Liver (tissue), 9 donors: ENCODE results near the gene STAC2. TPM values are rescaled to one million over a fixed set of nuclear protein-coding genes. Genes with fewer than 3 reads are reported as not detected.

Experiments
- DNase-seq: peaks from one replicate; pipeline ENCODE4 v3.0.0-alpha.2; 2017; ENCODE audit warnings: low spot score
- H3K27ac ChIP-seq, 2 donors: one replicate each; pipeline ENCODE4 v1.7.0; 2013; ENCODE audit warnings: inconsistent platforms in 2 of 2, low read length in 2 of 2, control low read depth in 1 of 2, low read depth in 1 of 2, mild to moderate bottlenecking in 1 of 2
- H3K27me3 ChIP-seq, 4 donors: one replicate each; pipeline versions ENCODE4 v1.6.1 to v1.7.0; 2013; ENCODE audit warnings: low read length in 3 of 4, inconsistent platforms in 1 of 4, mild to moderate bottlenecking in 1 of 4, moderate library complexity in 1 of 4; ENCODE audit not compliant: control insufficient read depth in 4 of 4, insufficient read depth in 4 of 4
- H3K36me3 ChIP-seq, 4 donors: one replicate each; pipeline versions ENCODE4 v1.6.1 to v1.7.0; 2013; ENCODE audit warnings: low read length in 3 of 4, mild to moderate bottlenecking in 3 of 4, low read depth in 1 of 4, moderate library complexity in 1 of 4; ENCODE audit not compliant: control insufficient read depth in 4 of 4, insufficient read depth in 3 of 4
- H3K4me1 ChIP-seq, 4 donors: one replicate each; pipeline versions ENCODE4 v1.6.1 to v1.7.0; 2013; ENCODE audit warnings: low read length in 3 of 4, mild to moderate bottlenecking in 3 of 4, moderate library complexity in 1 of 4; ENCODE audit not compliant: control insufficient read depth in 4 of 4, insufficient read depth in 4 of 4
- H3K4me3 ChIP-seq, 3 donors: one replicate each; pipeline versions ENCODE4 v1.6.1 to v1.7.0; 2013; ENCODE audit warnings: low read length in 3 of 3, control low read depth in 1 of 3, low read depth in 1 of 3, mild to moderate bottlenecking in 1 of 3
- H3K9ac ChIP-seq, 2 donors: one replicate each; pipeline ENCODE4 v1.7.0; 2013; ENCODE audit warnings: low read length in 2 of 2, mild to moderate bottlenecking in 2 of 2, moderate library complexity in 2 of 2, control low read depth in 1 of 2, low read depth in 1 of 2
- H3K9me3 ChIP-seq, 4 donors: one replicate each; pipeline versions ENCODE4 v1.6.1 to v1.7.0; 2013; ENCODE audit warnings: low read length in 3 of 4; ENCODE audit not compliant: control insufficient read depth in 4 of 4
- EGR1 ChIP-seq, 2 donors: IDR thresholded peaks; 2 replicates each; pipeline ENCODE4 v1.6.1; 2016 to 2018; ENCODE audit warnings: antibody characterized with exemption in 2 of 2, low read depth in 2 of 2
- GABPA ChIP-seq, 2 donors: IDR thresholded peaks in 1 of 2; conservative IDR thresholded peaks in 1 of 2; 2 replicates each; pipeline ENCODE4 v1.6.1; 2016; ENCODE audit warnings: antibody characterized with exemption in 2 of 2, mild to moderate bottlenecking in 1 of 2, moderate library complexity in 1 of 2
- HNF4A ChIP-seq, 2 donors: conservative IDR thresholded peaks; 2 replicates each; pipeline ENCODE4 v1.6.1; 2016; ENCODE audit warnings: antibody characterized with exemption in 2 of 2, mild to moderate bottlenecking in 2 of 2
- HNF4G ChIP-seq: IDR thresholded peaks from 2 replicates; pipeline ENCODE4 v1.6.1; 2016; ENCODE audit warnings: antibody characterized with exemption
- JUND ChIP-seq, 2 donors: IDR thresholded peaks; 2 replicates each; pipeline ENCODE4 v1.6.1; 2016; ENCODE audit warnings: antibody characterized with exemption in 2 of 2
- NR2F2 ChIP-seq: IDR thresholded peaks from 2 replicates; pipeline ENCODE4 v1.6.1; 2016; ENCODE audit warnings: antibody characterized with exemption
- RAD21 ChIP-seq, 2 donors: IDR thresholded peaks; 2 replicates each; pipeline ENCODE4 v1.6.1; 2016; ENCODE audit warnings: antibody characterized with exemption in 2 of 2, mild to moderate bottlenecking in 2 of 2
- RXRA ChIP-seq, 2 donors: IDR thresholded peaks; 2 replicates each; pipeline ENCODE4 v1.6.1; 2017 to 2018; ENCODE audit warnings: antibody characterized with exemption in 2 of 2, mild to moderate bottlenecking in 1 of 2
- SP1 ChIP-seq: IDR thresholded peaks from 2 replicates; pipeline ENCODE4 v1.6.1; 2018; ENCODE audit warnings: antibody characterized with exemption, mild to moderate bottlenecking
- TAF1 ChIP-seq: conservative IDR thresholded peaks from 2 replicates; pipeline ENCODE4 v1.6.1; 2016; ENCODE audit warnings: antibody characterized with exemption, mild to moderate bottlenecking
- YY1 ChIP-seq: IDR thresholded peaks from 2 replicates; pipeline ENCODE4 v1.6.1; 2016; ENCODE audit warnings: antibody characterized with exemption, mild to moderate bottlenecking
- WGBS: extraction: QIAGEN DNeasy Blood & Tissue Kit; methylation state at CpG from one replicate; pipeline ENCODE4 v1.1.7; 2013; 5-methylcytosine and 5-hydroxymethylcytosine counted together
- polyA plus RNA-seq, 2 donors: library from polyadenylated mRNA; stranded (reverse) in 1 of 2; unstranded in 1 of 2; fragments of 200-250 nt in 1 of 2; fragments of >200 nt in 1 of 2; fragmentation: Nextera tagmentation in 1 of 2; extraction: Ambion mirVana in 1 of 2; gene quantifications; one replicate each; pipeline versions ENCODE4 v1.2.1 to v1.2.3, GENCODE V29; 2013 to 2015
- total RNA-seq, 2 donors: library from RNA; depleted of rRNA; stranded (reverse); fragments of >200 nt; gene quantifications; one replicate each; pipeline ENCODE4 v1.2.3, GENCODE V29; 2014
- TF ChIP-seq, protein P1 (sequence below): IDR thresholded peaks from 2 replicates; pipeline ENCODE4 v1.6.1; 2016; ENCODE audit warnings: antibody characterized with exemption
- TF ChIP-seq, protein P2 (sequence below): IDR thresholded peaks from 2 replicates; pipeline ENCODE4 v1.6.1; 2016; ENCODE audit warnings: antibody characterized with exemption
- TF ChIP-seq, protein P3 (sequence below): fragments of 150-350 bp; IDR thresholded peaks from 2 replicates; pipeline ENCODE4 v1.5.1; 2017; ENCODE audit warnings: improper control_type of control experiment, low read depth, low read length; ENCODE audit not compliant: missing input control
- TF ChIP-seq, protein P4 (sequence below): IDR thresholded peaks from 2 replicates; pipeline ENCODE4 v1.6.1; 2016; ENCODE audit warnings: antibody characterized with exemption
- TF ChIP-seq, protein P5 (sequence below): IDR thresholded peaks from 2 replicates; pipeline ENCODE4 v1.6.1; 2016; ENCODE audit warnings: antibody characterized with exemption, mild to moderate bottlenecking
- donor health status: healthy.
- donor health status: healthy.
- donor health status: healthy.
- donor health status: healthy.
- donor health status: healthy.

The STAC2 gene
- total and polyA plus RNA-seq, 4 donors: not detected

DNA sequence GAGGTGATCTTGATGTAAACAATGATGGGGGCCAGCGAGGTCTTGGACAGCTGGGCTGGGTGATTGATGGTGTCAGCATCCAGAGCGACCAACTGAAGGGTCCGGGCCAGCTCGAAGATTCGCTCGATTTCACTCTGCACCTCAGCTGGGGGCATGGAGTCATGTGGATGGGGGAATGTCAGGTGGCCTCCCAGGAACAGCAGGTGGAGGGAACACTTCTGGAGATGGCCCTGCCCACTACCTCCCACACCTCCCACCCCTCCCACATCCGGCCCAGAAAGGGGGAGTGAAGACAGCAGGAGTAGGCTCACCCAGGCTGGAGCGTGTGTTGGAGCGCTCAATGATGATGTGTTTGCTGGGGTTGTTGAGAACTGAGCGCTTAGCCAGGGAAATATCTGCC is 42.0 kb downstream of the STAC2 start:
- H3K27ac ChIP-seq: no peak overlapping the region
- no peaks in the 10 kb centered on the region for H3K9me3 ChIP-seq
- no peak overlapping the region for H3K9ac ChIP-seq
- H3K36me3 ChIP-seq: no peaks in the 10 kb centered on the region
- H3K4me1 ChIP-seq: no peaks in the 10 kb centered on the region
- no peaks in the 10 kb centered on the region for H3K27me3 ChIP-seq
- TF ChIP-seq, protein P1, sequence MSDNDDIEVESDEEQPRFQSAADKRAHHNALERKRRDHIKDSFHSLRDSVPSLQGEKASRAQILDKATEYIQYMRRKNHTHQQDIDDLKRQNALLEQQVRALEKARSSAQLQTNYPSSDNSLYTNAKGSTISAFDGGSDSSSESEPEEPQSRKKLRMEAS: no peak
- TF ChIP-seq RAD21 (IDR thresholded peaks at IDR 0.05) (no peak), SP1 (no peak), YY1 (no peak), NR2F2 (no peak)
- DNase-seq: no peak
- WGBS: 90% methylated on average over 10 of the region's 10 CpGs
- no peak overlapping the region for H3K4me3 ChIP-seq

DNA sequence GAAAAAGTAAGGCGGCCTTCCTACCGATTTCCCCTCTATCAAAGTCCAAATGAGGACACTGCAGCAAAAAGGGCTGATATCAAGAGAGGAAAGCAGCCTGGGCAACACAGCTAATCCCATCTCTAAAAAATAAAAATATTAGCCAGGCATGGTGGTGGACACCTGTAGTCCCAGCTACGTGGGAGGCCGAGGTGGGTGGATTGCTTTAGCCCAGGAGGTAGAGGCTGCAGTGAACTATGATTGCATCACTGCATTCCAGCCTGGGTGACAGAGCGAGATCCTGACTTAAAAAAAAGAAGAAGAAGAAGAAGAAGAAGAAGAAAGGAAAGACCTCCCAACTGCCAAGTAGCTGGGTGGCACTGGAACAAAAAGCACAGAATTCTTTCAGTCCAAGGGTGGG is 42.7 kb downstream of the STAC2 start:
- Histone ChIP-seq H3K36me3 (no peaks in the 10 kb centered on the region), H3K4me3 (no peak overlapping the region), H3K27ac (no peak overlapping the region), H3K4me1 (no peaks in the 10 kb centered on the region), H3K9ac (no peak overlapping the region), H3K9me3 (no peaks in the 10 kb centered on the region), H3K27me3 (no peaks in the 10 kb centered on the region)
- TF ChIP-seq, protein P2, sequence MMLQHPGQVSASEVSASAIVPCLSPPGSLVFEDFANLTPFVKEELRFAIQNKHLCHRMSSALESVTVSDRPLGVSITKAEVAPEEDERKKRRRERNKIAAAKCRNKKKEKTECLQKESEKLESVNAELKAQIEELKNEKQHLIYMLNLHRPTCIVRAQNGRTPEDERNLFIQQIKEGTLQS: no peak
- no peak for TF ChIP-seq HNF4G
- no peak for TF ChIP-seq SP1
- no peak for TF ChIP-seq RXRA (IDR thresholded peaks at IDR 0.05)
- no peak for TF ChIP-seq JUND (IDR thresholded peaks at IDR 0.05)
- no peak for TF ChIP-seq EGR1 (IDR thresholded peaks at IDR 0.05; ENCODE audit: low read depth in 2 of 2)
- no peak for TF ChIP-seq GABPA (IDR thresholded peaks at IDR 0.05 in 1 of 2, conservative IDR thresholded peaks at IDR 0.05 in 1 of 2)
- TF ChIP-seq, protein P3, sequence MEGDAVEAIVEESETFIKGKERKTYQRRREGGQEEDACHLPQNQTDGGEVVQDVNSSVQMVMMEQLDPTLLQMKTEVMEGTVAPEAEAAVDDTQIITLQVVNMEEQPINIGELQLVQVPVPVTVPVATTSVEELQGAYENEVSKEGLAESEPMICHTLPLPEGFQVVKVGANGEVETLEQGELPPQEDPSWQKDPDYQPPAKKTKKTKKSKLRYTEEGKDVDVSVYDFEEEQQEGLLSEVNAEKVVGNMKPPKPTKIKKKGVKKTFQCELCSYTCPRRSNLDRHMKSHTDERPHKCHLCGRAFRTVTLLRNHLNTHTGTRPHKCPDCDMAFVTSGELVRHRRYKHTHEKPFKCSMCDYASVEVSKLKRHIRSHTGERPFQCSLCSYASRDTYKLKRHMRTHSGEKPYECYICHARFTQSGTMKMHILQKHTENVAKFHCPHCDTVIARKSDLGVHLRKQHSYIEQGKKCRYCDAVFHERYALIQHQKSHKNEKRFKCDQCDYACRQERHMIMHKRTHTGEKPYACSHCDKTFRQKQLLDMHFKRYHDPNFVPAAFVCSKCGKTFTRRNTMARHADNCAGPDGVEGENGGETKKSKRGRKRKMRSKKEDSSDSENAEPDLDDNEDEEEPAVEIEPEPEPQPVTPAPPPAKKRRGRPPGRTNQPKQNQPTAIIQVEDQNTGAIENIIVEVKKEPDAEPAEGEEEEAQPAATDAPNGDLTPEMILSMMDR: no peak
- no peak for TF ChIP-seq RAD21 (IDR thresholded peaks at IDR 0.05)
- WGBS: 95% methylated on average over 5 of the region's 5 CpGs
- DNase-seq: no peak

DNA sequence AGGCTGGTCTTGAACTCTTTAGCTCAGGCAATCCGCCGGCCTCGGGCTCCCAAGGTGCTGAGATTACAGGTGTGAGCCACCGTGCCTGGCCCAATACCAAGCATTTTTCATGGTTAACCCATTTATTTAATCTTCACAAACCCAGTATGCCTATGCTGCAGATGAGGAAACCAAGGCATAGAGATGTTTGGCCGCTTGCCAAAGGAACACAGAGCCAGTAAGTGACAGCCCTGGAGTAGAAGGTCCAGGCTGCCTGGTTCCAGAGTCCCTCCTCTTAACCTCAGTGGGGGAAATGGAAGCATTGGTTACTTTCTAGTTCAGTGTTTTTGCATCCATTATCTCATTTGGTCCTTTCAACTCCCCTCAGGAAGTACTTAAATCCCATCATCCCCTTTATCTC is 44.4 kb downstream of the STAC2 start:
- DNase-seq: no peak
- H3K27ac ChIP-seq: no peak overlapping the region
- no peaks in the 10 kb centered on the region for H3K4me1 ChIP-seq
- TF ChIP-seq HNF4A (conservative IDR thresholded peaks at IDR 0.05) (no peak), JUND (IDR thresholded peaks at IDR 0.05) (no peak), EGR1 (IDR thresholded peaks at IDR 0.05; ENCODE audit: low read depth in 2 of 2) (no peak), GABPA (IDR thresholded peaks at IDR 0.05 in 1 of 2, conservative IDR thresholded peaks at IDR 0.05 in 1 of 2) (no peak), HNF4G (no peak), YY1 (no peak), RAD21 (IDR thresholded peaks at IDR 0.05) (no peak), TAF1 (no peak), SP1 (no peak), RXRA (IDR thresholded peaks at IDR 0.05) (no peak)
- TF ChIP-seq, protein P2: no peak
- TF ChIP-seq, protein P1: no peak
- TF ChIP-seq, protein P4, sequence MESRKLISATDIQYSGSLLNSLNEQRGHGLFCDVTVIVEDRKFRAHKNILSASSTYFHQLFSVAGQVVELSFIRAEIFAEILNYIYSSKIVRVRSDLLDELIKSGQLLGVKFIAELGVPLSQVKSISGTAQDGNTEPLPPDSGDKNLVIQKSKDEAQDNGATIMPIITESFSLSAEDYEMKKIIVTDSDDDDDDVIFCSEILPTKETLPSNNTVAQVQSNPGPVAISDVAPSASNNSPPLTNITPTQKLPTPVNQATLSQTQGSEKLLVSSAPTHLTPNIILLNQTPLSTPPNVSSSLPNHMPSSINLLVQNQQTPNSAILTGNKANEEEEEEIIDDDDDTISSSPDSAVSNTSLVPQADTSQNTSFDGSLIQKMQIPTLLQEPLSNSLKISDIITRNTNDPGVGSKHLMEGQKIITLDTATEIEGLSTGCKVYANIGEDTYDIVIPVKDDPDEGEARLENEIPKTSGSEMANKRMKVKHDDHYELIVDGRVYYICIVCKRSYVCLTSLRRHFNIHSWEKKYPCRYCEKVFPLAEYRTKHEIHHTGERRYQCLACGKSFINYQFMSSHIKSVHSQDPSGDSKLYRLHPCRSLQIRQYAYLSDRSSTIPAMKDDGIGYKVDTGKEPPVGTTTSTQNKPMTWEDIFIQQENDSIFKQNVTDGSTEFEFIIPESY: no peak
- TF ChIP-seq, protein P5, sequence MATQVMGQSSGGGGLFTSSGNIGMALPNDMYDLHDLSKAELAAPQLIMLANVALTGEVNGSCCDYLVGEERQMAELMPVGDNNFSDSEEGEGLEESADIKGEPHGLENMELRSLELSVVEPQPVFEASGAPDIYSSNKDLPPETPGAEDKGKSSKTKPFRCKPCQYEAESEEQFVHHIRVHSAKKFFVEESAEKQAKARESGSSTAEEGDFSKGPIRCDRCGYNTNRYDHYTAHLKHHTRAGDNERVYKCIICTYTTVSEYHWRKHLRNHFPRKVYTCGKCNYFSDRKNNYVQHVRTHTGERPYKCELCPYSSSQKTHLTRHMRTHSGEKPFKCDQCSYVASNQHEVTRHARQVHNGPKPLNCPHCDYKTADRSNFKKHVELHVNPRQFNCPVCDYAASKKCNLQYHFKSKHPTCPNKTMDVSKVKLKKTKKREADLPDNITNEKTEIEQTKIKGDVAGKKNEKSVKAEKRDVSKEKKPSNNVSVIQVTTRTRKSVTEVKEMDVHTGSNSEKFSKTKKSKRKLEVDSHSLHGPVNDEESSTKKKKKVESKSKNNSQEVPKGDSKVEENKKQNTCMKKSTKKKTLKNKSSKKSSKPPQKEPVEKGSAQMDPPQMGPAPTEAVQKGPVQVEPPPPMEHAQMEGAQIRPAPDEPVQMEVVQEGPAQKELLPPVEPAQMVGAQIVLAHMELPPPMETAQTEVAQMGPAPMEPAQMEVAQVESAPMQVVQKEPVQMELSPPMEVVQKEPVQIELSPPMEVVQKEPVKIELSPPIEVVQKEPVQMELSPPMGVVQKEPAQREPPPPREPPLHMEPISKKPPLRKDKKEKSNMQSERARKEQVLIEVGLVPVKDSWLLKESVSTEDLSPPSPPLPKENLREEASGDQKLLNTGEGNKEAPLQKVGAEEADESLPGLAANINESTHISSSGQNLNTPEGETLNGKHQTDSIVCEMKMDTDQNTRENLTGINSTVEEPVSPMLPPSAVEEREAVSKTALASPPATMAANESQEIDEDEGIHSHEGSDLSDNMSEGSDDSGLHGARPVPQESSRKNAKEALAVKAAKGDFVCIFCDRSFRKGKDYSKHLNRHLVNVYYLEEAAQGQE: no peak
- TF ChIP-seq, protein P3: no peak
- no peak overlapping the region for H3K4me3 ChIP-seq
- H3K9ac ChIP-seq: no peak overlapping the region
- WGBS: 83% methylated on average over 5 of the region's 5 CpGs
- H3K27me3 ChIP-seq: no peaks in the 10 kb centered on the region
- no peaks in the 10 kb centered on the region for H3K9me3 ChIP-seq
- H3K36me3 ChIP-seq: no peaks in the 10 kb centered on the region
